SK-N-SH treated with all-trans-retinoic acid at 6 μM for 48 hours (cell line): Measurements from ENCODE around the gene CD59.

Experiments used
- ATAC-seq: fragments of 200-7000 bp; cut with Tn5 transposase; 3 replicates; pipeline ENCODE4 v1.9.1; 2020; ENCODE audit warnings: mild to moderate bottlenecking, moderate library complexity
- ARNTL ChIP-seq: fragments of 450-650 bp; formaldehyde crosslinking; IDR thresholded peaks from 2 replicates; pipeline ENCODE4 v1.5.0; 2020; ENCODE audit warnings: low read depth, mild to moderate bottlenecking, moderate library complexity, borderline replicate concordance
- BACH2 ChIP-seq: fragments of 250-450 bp; sonication (Bioruptor Pico); IDR thresholded peaks from 2 replicates; pipeline ENCODE4 v1.9.0; 2021; ENCODE audit warnings: mild to moderate bottlenecking, borderline replicate concordance
- CSDC2 ChIP-seq: fragments of 250-450 bp; sonication (Bioruptor Pico); IDR thresholded peaks from 2 replicates; pipeline ENCODE4 v1.5.0; 2020; ENCODE audit warnings: mild to moderate bottlenecking, moderate library complexity
- CSRNP3 ChIP-seq: fragments of 250-450 bp; sonication (Bioruptor Pico); IDR thresholded peaks from 2 replicates; pipeline ENCODE4 v1.5.1; 2021; ENCODE audit warnings: mild to moderate bottlenecking, moderate library complexity
- ESRRG ChIP-seq: fragments of 250-450 bp; sonication (Bioruptor Pico); IDR thresholded peaks from 2 replicates; pipeline ENCODE4 v1.6.1; 2021; ENCODE audit warnings: mild to moderate bottlenecking
- GLIS3 ChIP-seq: fragments of 250-450 bp; sonication (Bioruptor Pico); IDR thresholded peaks from 2 replicates; pipeline ENCODE4 v1.5.0; 2020; ENCODE audit warnings: mild to moderate bottlenecking, moderate library complexity
- ISL1 ChIP-seq: fragments of 250-450 bp; sonication (Bioruptor Pico); IDR thresholded peaks from 2 replicates; pipeline ENCODE4 v2.1.2; 2022; ENCODE audit warnings: mild to moderate bottlenecking, moderate library complexity
- OSR1 ChIP-seq: fragments of 250-450 bp; sonication (Bioruptor Pico); IDR thresholded peaks from 2 replicates; pipeline ENCODE4 v1.8.0; 2022; ENCODE audit warnings: moderate library complexity, mild to moderate bottlenecking, inconsistent platforms
- PATZ1 ChIP-seq: fragments of 250-450 bp; sonication (Bioruptor Pico); IDR thresholded peaks from 2 replicates; pipeline ENCODE4 v1.8.0; 2020; ENCODE audit warnings: mild to moderate bottlenecking, moderate library complexity, borderline replicate concordance
- POU6F1 ChIP-seq: fragments of 250-450 bp; sonication (Bioruptor Pico); IDR thresholded peaks from 2 replicates; pipeline ENCODE4 v1.8.0; 2021; ENCODE audit warnings: low read depth, mild to moderate bottlenecking, moderate library complexity, borderline replicate concordance
- PPARA ChIP-seq: fragments of 250-450 bp; sonication (Bioruptor Pico); IDR thresholded peaks from 2 replicates; pipeline ENCODE4 v1.5.0; 2020; ENCODE audit warnings: mild to moderate bottlenecking, borderline replicate concordance
- RARB ChIP-seq: fragments of 250-450 bp; sonication (Bioruptor Pico); IDR thresholded peaks from 2 replicates; pipeline ENCODE4 v1.8.0; 2021; ENCODE audit warnings: mild to moderate bottlenecking, moderate library complexity
- SNAI2 ChIP-seq: fragments of 250-450 bp; sonication (Bioruptor Pico); IDR thresholded peaks from 2 replicates; pipeline ENCODE4 v1.5.0; 2020; ENCODE audit warnings: mild to moderate bottlenecking, moderate library complexity
- TCF4 ChIP-seq: fragments of 250-450 bp; sonication (Bioruptor Pico); IDR thresholded peaks from 2 replicates; pipeline ENCODE4 v1.8.0; 2021; ENCODE audit warnings: mild to moderate bottlenecking, moderate library complexity, borderline replicate concordance
- TSHZ2 ChIP-seq: fragments of 250-450 bp; sonication (Bioruptor Pico); IDR thresholded peaks from 2 replicates; pipeline ENCODE4 v1.5.0; 2020; ENCODE audit warnings: mild to moderate bottlenecking, moderate library complexity
- ZC3H10 ChIP-seq: fragments of 250-450 bp; sonication (Bioruptor Pico); IDR thresholded peaks from 2 replicates; pipeline ENCODE4 v1.5.1; 2021; ENCODE audit warnings: mild to moderate bottlenecking, moderate library complexity
- ZFP30 ChIP-seq: fragments of 450-650 bp; formaldehyde crosslinking; IDR thresholded peaks from 2 replicates; pipeline ENCODE4 v1.5.0; 2022; ENCODE audit warnings: mild to moderate bottlenecking, moderate library complexity
- ZNF565 ChIP-seq: fragments of 450-650 bp; formaldehyde crosslinking; conservative IDR thresholded peaks from 2 replicates; pipeline ENCODE4 v1.5.0; 2020; ENCODE audit warnings: low read depth, mild to moderate bottlenecking, moderate library complexity
- ZNF70 ChIP-seq: fragments of 450-650 bp; formaldehyde crosslinking; IDR thresholded peaks from 2 replicates; pipeline ENCODE4 v1.5.0; 2020; ENCODE audit warnings: mild to moderate bottlenecking, moderate library complexity
- ZNF8 ChIP-seq: fragments of 450-650 bp; formaldehyde crosslinking; IDR thresholded peaks from 2 replicates; pipeline ENCODE4 v1.5.0; 2020; ENCODE audit warnings: mild to moderate bottlenecking, moderate library complexity

CD59 gene

GRCh38 chr11:33774736-33775466 lies 38.7 kb upstream of the CD59 start:
- no peak for TF ChIP-seq ARNTL
- no peak for TF ChIP-seq ISL1
- peak; percentile 37 for ATAC-seq

- ATAC-seq, result peak; percentile 87
- TF ChIP-seq CSDC2 (CRISPR knock-in tag), result no peak
- TF ChIP-seq TCF4, result no peak
- TF ChIP-seq PATZ1 (CRISPR knock-in tag), result no peak
- no peak for TF ChIP-seq ZNF8 (CRISPR knock-in tag)
- TF ChIP-seq ZNF565 (CRISPR knock-in tag), result no peak
- TF ChIP-seq SNAI2 (CRISPR knock-in tag), result no peak
- TF ChIP-seq ISL1, result no peak
- TF ChIP-seq BACH2 (CRISPR knock-in tag), result no peak
Observed at GRCh38 chr11:33773987-33774735, 37.9 kb upstream of the CD59 start, which contains the start of gene FBXO3. TSS of gene FBXO3 (minus strand) at chr11:33774520. CDS start at chr11:33774497, 23 bp downstream.

- TF ChIP-seq TCF4, result no peak
- TF ChIP-seq SNAI2 (CRISPR knock-in tag), result no peak
- no peak for TF ChIP-seq ESRRG (CRISPR knock-in tag)
- TF ChIP-seq TSHZ2 (CRISPR knock-in tag), result no peak
- no peak for TF ChIP-seq ZNF565 (CRISPR knock-in tag)
- no peak for TF ChIP-seq ZNF70
- no peak for TF ChIP-seq CSDC2 (CRISPR knock-in tag)
- TF ChIP-seq PPARA, result no peak
- TF ChIP-seq ZFP30 (CRISPR knock-in tag), result no peak
- TF ChIP-seq RARB, result no peak
- no peak for TF ChIP-seq GLIS3 (CRISPR knock-in tag)
- no peak for TF ChIP-seq CSRNP3
- no peak for TF ChIP-seq ZC3H10 (CRISPR knock-in tag)
- no peak for TF ChIP-seq ISL1
- TF ChIP-seq POU6F1 (CRISPR knock-in tag), result no peak
- no peak for TF ChIP-seq OSR1 (CRISPR knock-in tag)
- no peak for TF ChIP-seq PATZ1 (CRISPR knock-in tag)
- no peak for TF ChIP-seq ZNF8 (CRISPR knock-in tag)
- no peak for TF ChIP-seq BACH2 (CRISPR knock-in tag)
- ATAC-seq, result peak; percentile 17
Observed at GRCh38 chr11:33773404-33773986, 37.3 kb upstream of the CD59 start.
